ENCODE results near the gene DIP2C. TPM values are rescaled to one million over a fixed set of nuclear protein-coding genes. Genes with fewer than 3 reads are reported as not detected.
"Not testable (repeated sequence)": the region's sequence is repeated elsewhere in the genome, so short reads cannot be mapped to it uniquely, and the experiment has no call there.

The DIP2C gene
- total RNA-seq, 8 experiments from 2014 or later, result 1.9 to 26.3 (median 19.8) TPM

DNA sequence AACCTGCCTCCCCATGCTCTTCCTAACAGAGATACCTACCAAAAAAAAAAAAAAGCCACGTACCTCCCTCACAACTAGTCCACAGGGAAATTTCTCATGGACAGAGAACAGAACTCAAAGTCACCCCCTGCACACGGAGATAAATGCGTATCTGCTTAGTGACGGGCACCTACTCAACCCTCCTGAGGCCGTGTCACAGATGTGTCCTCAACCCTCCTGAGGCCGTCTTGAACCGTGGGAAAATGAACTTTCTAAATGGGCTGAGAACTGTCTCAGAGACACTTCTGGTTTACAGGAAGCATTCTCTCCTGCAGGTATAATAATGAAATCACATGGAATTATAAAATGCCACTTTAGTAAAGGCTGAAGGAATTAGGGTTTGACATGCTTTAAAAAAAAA is 155.9 kb downstream of the DIP2C start:
- H3K27ac ChIP-seq, result no peak overlapping the region
- no peak for ATAC-seq (replicated peaks in 6 of 8)
- WGBS, 10 experiments, result 77 to 100% (median 92%) methylated on average over 1 to 7 of the region's 7 CpGs; no CpG with 5 or more reads in 4 of the 10 experiments
- in situ Hi-C loops (cut with MboI; ENCODE audit: low pct_unique_long_range_greater_than_20kb in 2 of 9, low sequenced_read_pairs in 9 of 9, unreplicated experiment in 9 of 9), result no loop called here
- H3K4me3 ChIP-seq, result no peak overlapping the region
- H3K4me1 ChIP-seq (replicated peaks in 1 of 2), result peaks cover 4 to 8% of the 10 kb centered on the region in 2 donors

DNA sequence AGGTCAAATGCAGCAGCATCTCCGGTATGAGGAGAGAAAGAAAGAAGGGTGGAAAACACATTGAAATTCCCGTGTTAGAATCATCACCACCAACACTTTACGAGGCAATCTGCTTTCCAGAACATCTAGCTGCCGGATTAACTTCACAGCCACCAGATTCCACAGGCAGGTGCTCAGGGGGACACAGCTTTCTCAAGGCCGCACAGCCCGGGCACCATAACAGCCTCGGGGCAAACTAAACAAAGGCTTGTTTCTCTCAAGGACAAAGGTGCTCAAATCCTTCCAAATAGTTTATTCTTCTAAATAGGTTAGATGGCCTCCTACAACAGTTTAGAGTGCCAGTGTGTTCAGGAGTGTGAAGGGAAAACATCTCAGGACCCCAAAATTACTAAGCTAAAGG is 156.3 kb downstream of the DIP2C start:
- Histone ChIP-seq H3K27ac (no peak overlapping the region), H3K4me3 (no peak overlapping the region), H3K4me1 (replicated peaks in 1 of 2) (peaks cover 4 to 8% of the 10 kb centered on the region in 2 donors)
- ATAC-seq (replicated peaks in 6 of 8), result no peak
- 60 to 100% (median 92%) methylated on average over 1 to 7 of the region's 7 CpGs; no CpG with 5 or more reads in 3 of the 10 experiments for WGBS, 10 experiments
- in situ Hi-C loops (cut with MboI; ENCODE audit: low pct_unique_long_range_greater_than_20kb in 2 of 9, low sequenced_read_pairs in 9 of 9, unreplicated experiment in 9 of 9), result no loop called here

DNA sequence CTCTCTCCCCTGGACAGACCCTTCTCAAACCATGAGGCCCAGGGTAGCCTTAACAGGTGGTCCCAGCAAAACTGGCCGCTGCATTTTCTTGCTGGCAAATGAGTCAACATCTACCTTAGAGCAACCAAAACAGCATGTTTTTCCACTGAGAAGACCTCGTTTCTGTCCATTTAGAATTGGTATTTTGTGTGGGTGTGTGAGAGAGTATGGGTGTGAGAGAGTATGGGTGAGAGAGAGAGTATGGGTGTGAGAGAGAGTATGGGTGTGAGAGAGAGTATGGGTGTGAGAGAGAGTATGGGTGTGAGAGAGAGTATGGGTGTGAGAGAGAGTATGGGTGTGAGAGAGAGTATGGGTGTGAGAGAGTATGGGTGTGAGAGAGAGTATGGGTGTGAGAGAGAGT is 157.1 kb downstream of the DIP2C start:
- H3K4me3 ChIP-seq; in situ Hi-C loops (cut with MboI; ENCODE audit: low pct_unique_long_range_greater_than_20kb in 2 of 9, low sequenced_read_pairs in 9 of 9, unreplicated experiment in 9 of 9); H3K27ac ChIP-seq; ATAC-seq (replicated peaks in 6 of 8); H3K4me1 ChIP-seq (replicated peaks in 1 of 2): not testable (repeated sequence)
- whole genome bisulfite sequencing, 10 experiments, result 44 to 100% (median 71%) methylated on average over 1 of the region's 2 CpGs; no CpG with 5 or more reads in 3 of the 10 experiments

DNA sequence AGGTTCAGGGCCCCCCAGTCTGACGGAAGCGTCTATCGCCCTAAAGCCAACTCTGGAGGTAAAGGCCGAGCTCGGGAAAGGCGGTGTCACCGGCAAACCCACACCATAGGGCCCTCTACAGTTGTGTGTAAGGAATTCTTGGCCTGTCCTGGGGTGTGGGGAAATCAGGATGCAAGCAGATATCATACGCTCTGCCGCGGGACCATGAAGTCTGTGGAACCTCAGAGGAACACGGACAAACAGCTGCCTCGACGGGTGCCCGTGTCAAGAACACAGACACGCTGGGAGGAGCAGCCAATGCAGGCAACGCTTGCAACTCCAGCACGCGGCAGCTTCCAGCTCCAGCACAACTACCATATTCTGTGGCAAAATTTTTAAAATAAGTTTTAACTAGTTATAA is 157.9 kb downstream of the DIP2C start:
- Histone ChIP-seq H3K27ac (no peak overlapping the region), H3K4me3 (no peak overlapping the region), H3K4me1 (replicated peaks in 1 of 2) (peaks cover 4 to 8% of the 10 kb centered on the region in 2 donors)
- WGBS, 10 experiments, result 72 to 100% (median 96%) methylated on average over 1 to 10 of the region's 18 CpGs; no CpG with 5 or more reads in 3 of the 10 experiments
- in situ Hi-C loops (cut with MboI; ENCODE audit: low pct_unique_long_range_greater_than_20kb in 2 of 9, low sequenced_read_pairs in 9 of 9, unreplicated experiment in 9 of 9), result no loop called here
- ATAC-seq (replicated peaks in 6 of 8), result no peak

GRCh38 chr10:530717-531116 is 158.8 kb downstream of the DIP2C start:
- 50 to 95% (median 80%) methylated on average over 1 to 12 of the region's 16 CpGs; no CpG with 5 or more reads in 5 of the 10 experiments for WGBS, 10 experiments
- H3K4me1 ChIP-seq (replicated peaks in 1 of 2), result peaks cover 4 to 6% of the 10 kb centered on the region in 2 donors
- no peak overlapping the region for H3K4me3 ChIP-seq
- ATAC-seq (replicated peaks in 6 of 8), result no peak
- H3K27ac ChIP-seq, result no peak overlapping the region
- in situ Hi-C loops (cut with MboI; ENCODE audit: low pct_unique_long_range_greater_than_20kb in 2 of 9, low sequenced_read_pairs in 9 of 9, unreplicated experiment in 9 of 9), result no loop called here

DNA sequence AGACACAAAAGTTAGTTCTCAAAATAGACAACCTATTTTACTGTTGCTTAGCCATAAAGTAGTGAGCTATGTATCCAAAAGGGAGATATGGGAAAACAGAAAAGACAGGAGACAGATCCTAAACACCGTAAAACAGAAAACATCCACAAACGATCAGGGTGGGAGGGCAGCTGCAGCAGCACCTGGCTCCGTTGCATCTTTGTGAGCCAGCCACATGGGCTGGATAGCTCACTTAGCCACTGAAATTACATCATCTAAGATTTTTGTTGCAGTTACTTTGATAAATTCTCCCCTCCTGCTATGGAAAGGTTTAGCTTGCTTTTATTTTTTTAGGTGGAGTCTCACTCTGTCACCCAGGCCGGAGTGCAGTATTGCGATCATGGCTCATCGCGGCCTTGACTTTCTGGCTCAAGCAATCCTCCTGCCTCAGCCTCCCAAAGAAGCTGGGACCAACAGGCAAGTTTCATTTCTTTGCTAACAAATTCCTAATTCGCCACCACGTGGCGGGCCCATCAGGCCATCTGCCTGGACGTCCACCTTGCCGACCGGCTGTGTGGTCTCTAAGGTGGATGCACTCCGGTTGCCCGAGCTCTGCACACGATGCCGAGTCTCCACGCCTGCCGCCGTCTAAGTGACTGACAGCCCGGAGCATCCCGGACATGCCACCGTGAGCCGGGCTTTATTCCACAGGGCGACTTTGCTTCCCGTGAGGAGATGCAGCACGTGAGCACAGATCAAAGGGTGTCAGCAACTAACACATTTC is 159.8 kb downstream of the DIP2C start:
- in situ Hi-C loops (cut with MboI; ENCODE audit: low pct_unique_long_range_greater_than_20kb in 2 of 9, low sequenced_read_pairs in 9 of 9, unreplicated experiment in 9 of 9), result no loop called here
- WGBS, 10 experiments, result 20 to 95% (median 85%) methylated on average over 1 to 17 of the region's 27 CpGs; no CpG with 5 or more reads in 2 of the 10 experiments

DNA sequence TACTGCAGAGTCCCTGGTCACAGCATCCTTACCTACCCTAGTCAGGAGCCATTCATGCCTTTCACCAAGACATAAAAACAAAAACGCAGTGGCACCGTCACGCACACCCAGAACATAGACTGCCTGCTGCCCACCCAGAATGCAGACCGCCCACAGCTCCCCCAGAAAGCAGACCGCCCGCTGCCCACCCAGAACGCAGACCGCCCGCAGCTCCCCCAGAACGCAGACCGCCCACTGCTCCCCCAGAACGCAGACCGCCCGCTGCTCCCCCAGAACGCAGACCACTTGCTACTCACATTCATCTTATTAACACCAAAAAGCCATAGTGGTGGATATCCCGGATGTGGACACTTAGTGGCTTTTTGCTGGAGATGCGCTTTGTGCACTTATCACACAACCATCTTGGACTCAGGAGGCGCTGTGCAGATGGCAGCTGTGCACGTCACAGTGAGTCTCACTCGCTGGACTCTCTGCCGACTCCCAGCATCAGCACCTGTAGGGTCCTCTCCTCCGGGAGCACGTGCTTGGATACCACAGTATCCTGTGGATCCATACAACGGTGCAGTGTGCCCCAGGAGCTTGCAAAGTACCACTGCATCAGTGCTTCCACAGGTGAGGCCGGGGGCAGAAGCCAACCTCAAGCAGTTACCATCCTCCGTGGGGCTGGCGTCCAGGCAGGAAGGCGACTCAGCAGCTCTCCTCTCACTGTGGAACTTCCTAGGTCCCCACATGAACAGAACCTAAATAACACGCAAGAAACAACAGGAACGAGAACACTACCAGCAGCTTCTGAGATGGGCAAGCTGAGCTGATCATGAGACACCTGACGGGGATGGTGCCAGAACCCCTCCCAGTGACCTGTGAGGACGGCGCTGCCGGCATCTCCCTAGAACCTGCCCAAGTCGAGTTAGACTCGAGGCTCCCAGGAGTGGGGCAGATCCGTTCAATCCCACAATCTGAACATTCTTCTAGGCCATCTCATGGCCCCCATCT is 161.0 kb downstream of the DIP2C start:
- Histone ChIP-seq H3K4me3 (no peak overlapping the region), H3K27ac (no peak overlapping the region), H3K4me1 (replicated peaks in 1 of 2) (peaks cover 0 to 5% of the 10 kb centered on the region in 2 donors)
- no peak for ATAC-seq (replicated peaks in 6 of 8)
- WGBS, 10 experiments, result 90 to 100% (median 100%) methylated on average over 1 to 14 of the region's 37 CpGs; no CpG with 5 or more reads in 3 of the 10 experiments
- in situ Hi-C loops (cut with MboI; ENCODE audit: low pct_unique_long_range_greater_than_20kb in 2 of 9, low sequenced_read_pairs in 9 of 9, unreplicated experiment in 9 of 9), result no loop called here

More for the DNA sequence above, 159.8 kb downstream of the DIP2C start:
- peak in 4 of 8 experiments; percentile 32 to 66 (median 52) for ATAC-seq (replicated peaks in 6 of 8)
- Histone ChIP-seq H3K4me1 (replicated peaks in 1 of 2) (peaks cover 2 to 4% of the 10 kb centered on the region in 2 donors), H3K27ac (no peak overlapping the region), H3K4me3 (no peak overlapping the region)

DNA sequence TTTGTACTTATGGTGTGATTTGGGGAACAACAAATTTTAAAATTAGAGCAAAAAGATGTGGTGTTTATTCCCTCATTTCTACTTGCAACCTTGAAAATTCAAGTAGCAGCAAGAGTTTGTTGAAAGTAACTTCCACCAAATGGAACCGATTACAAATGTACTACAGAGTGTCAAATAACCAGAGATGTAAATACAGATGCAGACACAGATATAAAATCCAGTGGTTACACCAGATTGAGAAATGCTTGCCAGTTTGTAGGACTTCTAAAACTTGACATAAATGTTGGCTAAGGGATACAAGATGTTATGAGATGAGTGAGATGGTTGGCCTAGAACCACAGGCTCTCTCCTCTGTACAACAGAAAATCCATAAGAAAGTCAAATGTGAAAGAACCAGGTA is 162.1 kb downstream of the DIP2C start:
- in situ Hi-C loops (cut with MboI; ENCODE audit: low pct_unique_long_range_greater_than_20kb in 2 of 9, low sequenced_read_pairs in 9 of 9, unreplicated experiment in 9 of 9), result no loop called here
- no peak overlapping the region for H3K27ac ChIP-seq
- no peak overlapping the region for H3K4me3 ChIP-seq
- peaks cover 0 to 5% of the 10 kb centered on the region in 2 donors for H3K4me1 ChIP-seq (replicated peaks in 1 of 2)
- ATAC-seq (replicated peaks in 6 of 8), result no peak
- 29 to 100% (median 83%) methylated on average over 1 of the region's 1 CpG; no CpG with 5 or more reads in 4 of the 10 experiments for WGBS, 10 experiments

GRCh38 chr10:526651-527312 is 162.7 kb downstream of the DIP2C start:
- in situ Hi-C loops (cut with MboI; ENCODE audit: low pct_unique_long_range_greater_than_20kb in 2 of 9, low sequenced_read_pairs in 9 of 9, unreplicated experiment in 9 of 9), result no loop called here
- ATAC-seq (replicated peaks in 6 of 8), result peak in 1 of 8 experiments; percentile 10
- H3K27ac ChIP-seq, result no peak overlapping the region
- no peak overlapping the region for H3K4me3 ChIP-seq
- H3K4me1 ChIP-seq (replicated peaks in 1 of 2), result peaks cover 0 to 9% of the 10 kb centered on the region in 2 donors
- WGBS, 10 experiments, result 90 to 100% (median 93%) methylated on average over 2 to 5 of the region's 21 CpGs; no CpG with 5 or more reads in 3 of the 10 experiments

GRCh38 chr10:525565-526315 is 163.7 kb downstream of the DIP2C start:
- Histone ChIP-seq H3K4me3 (no peak overlapping the region), H3K4me1 (replicated peaks in 1 of 2) (peaks cover 3 to 10% of the 10 kb centered on the region in 2 donors), H3K27ac (no peak overlapping the region)
- in situ Hi-C loops (cut with MboI; ENCODE audit: low pct_unique_long_range_greater_than_20kb in 2 of 9, low sequenced_read_pairs in 9 of 9, unreplicated experiment in 9 of 9), result no loop called here
- 0 to 93% (median 81%) methylated on average over 1 to 13 of the region's 17 CpGs; no CpG with 5 or more reads in 4 of the 10 experiments for whole genome bisulfite sequencing, 10 experiments
- peak in 2 of 8 experiments; percentile 33 to 63 for ATAC-seq (replicated peaks in 6 of 8)

GRCh38 chr10:523925-524324 is 165.5 kb downstream of the DIP2C start:
- no peak overlapping the region for H3K4me3 ChIP-seq
- H3K4me1 ChIP-seq (replicated peaks in 1 of 2), result peaks cover 3 to 10% of the 10 kb centered on the region in 2 donors
- no peak overlapping the region for H3K27ac ChIP-seq
- no peak for ATAC-seq (replicated peaks in 6 of 8)
- 0 to 93% (median 75%) methylated on average over 1 to 5 of the region's 8 CpGs; no CpG with 5 or more reads in 6 of the 10 experiments for WGBS, 10 experiments
- in situ Hi-C loops (cut with MboI; ENCODE audit: low pct_unique_long_range_greater_than_20kb in 2 of 9, low sequenced_read_pairs in 9 of 9, unreplicated experiment in 9 of 9), result loop anchor here in 4 of 9 experiments (25.0 kb wide), 4 partner anchors 88 to 288 kb away; partner anchors contain the start of gene DIP2C (in 2 of the 4)

- in situ Hi-C loops (cut with MboI; ENCODE audit: low pct_unique_long_range_greater_than_20kb in 2 of 9, low sequenced_read_pairs in 9 of 9, unreplicated experiment in 9 of 9), result loop anchor here in 4 of 9 experiments (25.0 kb wide), 4 partner anchors 90 to 290 kb away; partner anchors contain the start of gene DIP2C (in 2 of the 4)
- 83 to 100% (median 86%) methylated on average over 1 to 10 of the region's 13 CpGs; no CpG with 5 or more reads in 4 of the 10 experiments for WGBS, 10 experiments
Observed at GRCh38 chr10:522350-522749, 167.1 kb downstream of the DIP2C start.

More at GRCh38 chr10:522350-522749, 167.1 kb downstream of the DIP2C start:
- H3K4me3 ChIP-seq, result no peak overlapping the region
- no peak overlapping the region for H3K27ac ChIP-seq
- H3K4me1 ChIP-seq (replicated peaks in 1 of 2), result peaks cover 11 to 18% of the 10 kb centered on the region in 2 donors
- no peak for ATAC-seq (replicated peaks in 6 of 8)

All from motor neuron (in vitro differentiated cells).